CD14-positive monocyte (primary cell): Measurements from ENCODE around the gene QSOX2. TPM values are rescaled to one million over a fixed set of nuclear protein-coding genes. Genes with fewer than 3 reads are reported as not detected.

ENCODE experiments used
- DNase-seq, 3 donors: peaks; one replicate each; pipeline ENCODE4 v3.0.0-alpha.2; 2011 to 2022
- H2AFZ ChIP-seq: 2 replicates; pipeline ENCODE4 v1.6.0; 2012; ENCODE audit warnings: mild to moderate bottlenecking, low read depth, low read length, inconsistent platforms; ENCODE audit not compliant: insufficient read depth, poor library complexity, severe bottlenecking
- H3K27ac ChIP-seq, 2 donors: 1 replicate in 1 of 2; 2 replicates in 1 of 2; pipeline ENCODE4 v1.5.1; 2012 to 2013; ENCODE audit warnings: low read length in 2 of 2, control low read depth in 1 of 2, inconsistent platforms in 1 of 2, low read depth in 1 of 2, mild to moderate bottlenecking in 1 of 2
- H3K27me3 ChIP-seq, 2 donors: one replicate each; pipeline versions ENCODE4 v1.6.0 to v1.6.1; 2011 to 2013; ENCODE audit warnings: low read length in 2 of 2; ENCODE audit not compliant: control insufficient read depth in 2 of 2, insufficient read depth in 2 of 2
- H3K36me3 ChIP-seq, 2 donors: replicated peaks in 1 of 2; 1 replicate in 1 of 2; 2 replicates in 1 of 2; pipeline versions ENCODE4 v1.5.1 to v1.6.1; 2012 to 2013; ENCODE audit warnings: low read length in 2 of 2, control low read depth in 1 of 2, inconsistent platforms in 1 of 2, mild to moderate bottlenecking in 1 of 2; ENCODE audit not compliant: insufficient read depth in 2 of 2, control insufficient read depth in 1 of 2
- H3K4me1 ChIP-seq, 2 donors: 1 replicate in 1 of 2; 2 replicates in 1 of 2; pipeline versions ENCODE4 v1.5.1 to v1.6.1; 2012 to 2013; ENCODE audit warnings: low read length in 2 of 2, control low read depth in 1 of 2, inconsistent platforms in 1 of 2, mild to moderate bottlenecking in 1 of 2, moderate library complexity in 1 of 2; ENCODE audit not compliant: insufficient read depth in 2 of 2, control insufficient read depth in 1 of 2
- H3K4me2 ChIP-seq: replicated peaks from 2 replicates; pipeline ENCODE3; 2012; ENCODE audit warnings: low read length, moderate library complexity, mild to moderate bottlenecking; ENCODE audit not compliant: poor library complexity, severe bottlenecking; ENCODE audit errors: extremely low read depth
- H3K4me3 ChIP-seq, 3 experiments: fragments of 200-600 bp in 1 of 3; sonication (generic) in 1 of 3; replicated peaks in 1 of 3; 1 replicate in 2 of 3; 2 replicates in 1 of 3; pipeline ENCODE4 v1.5.1; 2011 to 2013; ENCODE audit warnings: low read length in 3 of 3, mild to moderate bottlenecking in 3 of 3, control low read depth in 2 of 3, low read depth in 2 of 3, inconsistent platforms in 1 of 3, moderate library complexity in 1 of 3
- H3K79me2 ChIP-seq: 2 replicates; pipeline ENCODE4 v1.6.0; 2012; ENCODE audit warnings: mild to moderate bottlenecking, control low read depth, inconsistent platforms, low read length, moderate library complexity; ENCODE audit not compliant: insufficient read depth
- H3K9ac ChIP-seq: 2 replicates; pipeline ENCODE4 v1.6.0; 2017; ENCODE audit warnings: low read length, mild to moderate bottlenecking; ENCODE audit not compliant: insufficient read depth, poor library complexity, severe bottlenecking
- H3K9me3 ChIP-seq, 2 donors: replicated peaks in 1 of 2; 1 replicate in 1 of 2; 2 replicates in 1 of 2; pipeline versions ENCODE4 v1.5.1 to v1.6.1; 2012 to 2013; ENCODE audit warnings: low read length in 2 of 2, control low read depth in 1 of 2; ENCODE audit not compliant: control insufficient read depth in 1 of 2, insufficient read depth in 1 of 2
- H4K20me1 ChIP-seq: 2 replicates; pipeline ENCODE4 v1.6.0; 2012; ENCODE audit warnings: mild to moderate bottlenecking, low read length, control low read depth, moderate library complexity; ENCODE audit not compliant: insufficient read depth
- H3K27ac Mint-ChIP-seq, 7 donors: one replicate each; pipeline ENCODE4 v1.8.0; 2020; ENCODE audit warnings: mild to moderate bottlenecking in 7 of 7, mixed read lengths in 7 of 7, moderate library complexity in 6 of 7, inconsistent platforms in 2 of 7
- H3K27me3 Mint-ChIP-seq, 3 donors: one replicate each; pipeline ENCODE4 v1.8.0; 2021 to 2022; ENCODE audit warnings: low read depth in 3 of 3, mild to moderate bottlenecking in 3 of 3, mixed read lengths in 3 of 3, moderate library complexity in 3 of 3, inconsistent platforms in 1 of 3
- H3K36me3 Mint-ChIP-seq, 2 donors: one replicate each; pipeline ENCODE4 v1.8.0; 2020; ENCODE audit warnings: mixed read lengths in 2 of 2, inconsistent platforms in 1 of 2, mild to moderate bottlenecking in 1 of 2
- H3K4me1 Mint-ChIP-seq: one replicate; pipeline ENCODE4 v1.8.0; 2020; ENCODE audit warnings: mild to moderate bottlenecking, mixed read lengths
- H3K4me3 Mint-ChIP-seq, 2 donors: one replicate each; pipeline ENCODE4 v1.8.0; 2020; ENCODE audit warnings: mild to moderate bottlenecking in 2 of 2, mixed read lengths in 2 of 2, moderate library complexity in 1 of 2
- H3K9me3 Mint-ChIP-seq, 7 donors: one replicate each; pipeline ENCODE4 v1.8.0; 2020 to 2022; ENCODE audit warnings: mixed read lengths in 7 of 7, mild to moderate bottlenecking in 6 of 7, moderate library complexity in 6 of 7, inconsistent platforms in 2 of 7
- CTCF ChIP-seq: fragments of 200-600 bp; IDR thresholded peaks from one replicate; pipeline ENCODE4 v1.8.0; 2022; ENCODE audit warnings: antibody characterized with exemption, mild to moderate bottlenecking
- WGBS: methylation state at CpG from one replicate; pipeline ENCODE4 v1.1.5; 2013; ENCODE audit warnings: missing lambda C conversion rate; ENCODE audit not compliant: insufficient coverage; 5-methylcytosine and 5-hydroxymethylcytosine counted together
- intact Hi-C, 2 donors: fragments of 100-400 bp; cut with micrococcal nuclease; formaldehyde crosslinking; loops; one replicate each; pipeline versions ENCODE4 v1.15.0 to v1.15.1; 2023
- polyA plus RNA-seq, 3 donors: library from polyadenylated mRNA; depleted of rRNA in 1 of 3; unstranded in 2 of 3; stranded (reverse) in 1 of 3; fragments of 300-500 nt in 2 of 3; fragments of >200 nt in 1 of 3; fragmentation: Illumina TruSeq in 2 of 3; gene quantifications; 1 replicate in 2 of 3; 2 replicates in 1 of 3; pipeline ENCODE4 v1.2.3, GENCODE V29; 2012 to 2021

QSOX2 gene
- polyA plus RNA-seq, 3 donors: 0.03 to 8.4 (median 0.17) TPM

GRCh38 chr9:136292591-136293448, 47.2 kb upstream of the QSOX2 start:
- Histone ChIP-seq H3K36me3 (no peaks in the 10 kb centered on the region), H3K9ac (no peak overlapping the region), H4K20me1 (no peaks in the 10 kb centered on the region), H3K27ac (no peak overlapping the region), H3K9me3 (peaks cover 0 to 6% of the 10 kb centered on the region in 2 donors), H3K27me3 (no peaks in the 10 kb centered on the region), H3K4me1 (no peaks in the 10 kb centered on the region), H3K4me3 (no peak overlapping the region), H2AFZ (no peak overlapping the region), H3K4me2 (no peak overlapping the region), H3K79me2 (no peaks in the 10 kb centered on the region)
- 93% methylated on average over 34 of the region's 34 CpGs for WGBS
- Mint-ChIP-seq H3K27me3 (peaks cover 0 to 1% (median 0%) of the 10 kb centered on the region in 3 donors), H3K27ac (no peak overlapping the region), H3K9me3 (peaks cover 0 to 1% (median 0%) of the 10 kb centered on the region in 7 donors), H3K4me1 (no peaks in the 10 kb centered on the region), H3K36me3 (no peaks in the 10 kb centered on the region), H3K4me3 (no peak overlapping the region)
- intact Hi-C loops: no loop called here
- no peak for DNase-seq
- TF ChIP-seq CTCF: no peak

GRCh38 chr9:136292026-136292538, 46.5 kb upstream of the QSOX2 start:
- no peaks in the 10 kb centered on the region for H4K20me1 ChIP-seq
- H3K4me3 ChIP-seq: no peak overlapping the region
- no peaks in the 10 kb centered on the region for H3K27me3 ChIP-seq
- H3K9ac ChIP-seq: no peak overlapping the region
- DNase-seq: no peak
- Mint-ChIP-seq H3K9me3 (peaks cover 0 to 1% (median 0%) of the 10 kb centered on the region in 7 donors), H3K4me1 (no peaks in the 10 kb centered on the region), H3K27ac (no peak overlapping the region), H3K4me3 (no peak overlapping the region), H3K27me3 (peaks cover 0 to 1% (median 0%) of the 10 kb centered on the region in 3 donors), H3K36me3 (no peaks in the 10 kb centered on the region)
- no peak for TF ChIP-seq CTCF
- intact Hi-C loops: no loop called here
- no peaks in the 10 kb centered on the region for H3K79me2 ChIP-seq
- no peaks in the 10 kb centered on the region for H3K36me3 ChIP-seq
- H3K27ac ChIP-seq: no peak overlapping the region
- H3K4me2 ChIP-seq: no peak overlapping the region
- H2AFZ ChIP-seq: no peak overlapping the region
- 97% methylated on average over 14 of the region's 19 CpGs for WGBS
- H3K4me1 ChIP-seq: no peaks in the 10 kb centered on the region
- H3K9me3 ChIP-seq: peaks cover 0 to 6% of the 10 kb centered on the region in 2 donors
